GM12873 (cell line): ENCODE data around the gene ABCA8.

Source experiments
- TF ChIP-seq, protein P1 (sequence below): IDR thresholded peaks from 2 replicates; pipeline ENCODE4 v1.5.1; 2012; ENCODE audit warnings: low read depth, mild to moderate bottlenecking, moderate library complexity, low read length, control low read depth; ENCODE audit not compliant: insufficient read depth; ENCODE audit errors: missing control alignments

ABCA8 gene

DNA sequence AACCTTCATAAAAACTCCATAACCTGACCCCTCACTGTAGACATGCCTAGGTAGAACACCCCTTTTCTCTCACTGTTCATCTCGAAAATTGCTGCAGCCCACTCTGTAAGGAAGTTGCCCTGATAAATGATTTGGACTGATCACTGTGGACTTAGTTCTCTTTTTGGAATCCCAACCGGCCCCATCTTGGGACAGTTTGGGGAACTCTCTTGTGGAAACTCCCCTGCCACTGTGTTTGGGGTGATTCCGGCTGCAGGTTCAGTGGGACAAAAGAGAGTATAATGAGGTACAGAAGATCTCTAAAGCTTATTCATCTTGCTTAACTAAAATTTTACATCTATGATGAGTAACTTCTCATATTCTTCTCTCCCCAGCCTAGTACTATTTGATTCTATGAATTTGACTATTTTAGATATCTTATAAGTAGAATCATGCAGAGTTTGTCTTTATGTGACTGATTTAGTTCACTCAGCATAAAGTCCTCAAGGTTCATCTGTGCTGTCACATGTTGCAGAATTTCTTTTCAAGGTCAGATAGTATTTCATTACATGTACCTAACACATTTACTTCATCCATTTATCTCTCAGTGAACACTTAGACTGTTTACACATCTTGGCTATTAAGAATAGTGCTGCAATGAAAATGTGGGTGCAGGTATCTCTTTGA, 84.9 kb downstream of the ABCA8 start:
- TF ChIP-seq, protein P1, sequence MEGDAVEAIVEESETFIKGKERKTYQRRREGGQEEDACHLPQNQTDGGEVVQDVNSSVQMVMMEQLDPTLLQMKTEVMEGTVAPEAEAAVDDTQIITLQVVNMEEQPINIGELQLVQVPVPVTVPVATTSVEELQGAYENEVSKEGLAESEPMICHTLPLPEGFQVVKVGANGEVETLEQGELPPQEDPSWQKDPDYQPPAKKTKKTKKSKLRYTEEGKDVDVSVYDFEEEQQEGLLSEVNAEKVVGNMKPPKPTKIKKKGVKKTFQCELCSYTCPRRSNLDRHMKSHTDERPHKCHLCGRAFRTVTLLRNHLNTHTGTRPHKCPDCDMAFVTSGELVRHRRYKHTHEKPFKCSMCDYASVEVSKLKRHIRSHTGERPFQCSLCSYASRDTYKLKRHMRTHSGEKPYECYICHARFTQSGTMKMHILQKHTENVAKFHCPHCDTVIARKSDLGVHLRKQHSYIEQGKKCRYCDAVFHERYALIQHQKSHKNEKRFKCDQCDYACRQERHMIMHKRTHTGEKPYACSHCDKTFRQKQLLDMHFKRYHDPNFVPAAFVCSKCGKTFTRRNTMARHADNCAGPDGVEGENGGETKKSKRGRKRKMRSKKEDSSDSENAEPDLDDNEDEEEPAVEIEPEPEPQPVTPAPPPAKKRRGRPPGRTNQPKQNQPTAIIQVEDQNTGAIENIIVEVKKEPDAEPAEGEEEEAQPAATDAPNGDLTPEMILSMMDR = no peak

DNA sequence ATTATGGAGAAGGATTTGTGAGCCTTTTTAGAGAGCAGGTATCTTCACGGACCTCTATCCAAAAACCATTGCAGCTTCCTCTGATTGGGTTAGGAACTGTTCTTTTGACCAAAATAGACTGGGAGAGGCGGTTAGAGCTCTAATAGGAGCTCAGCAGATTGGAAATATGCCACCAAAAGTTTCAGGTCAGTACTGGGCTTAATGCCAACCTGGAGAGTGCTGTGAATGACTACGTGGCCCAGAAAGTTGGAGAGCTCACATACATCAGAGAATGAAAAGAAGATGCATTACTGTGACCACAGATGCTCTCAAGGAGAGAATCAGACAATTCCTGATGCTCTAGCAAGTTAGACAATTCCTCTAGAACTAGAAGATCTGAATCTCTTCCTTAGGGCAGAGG, 86.5 kb downstream of the ABCA8 start:
- TF ChIP-seq, protein P1 = no peak

DNA sequence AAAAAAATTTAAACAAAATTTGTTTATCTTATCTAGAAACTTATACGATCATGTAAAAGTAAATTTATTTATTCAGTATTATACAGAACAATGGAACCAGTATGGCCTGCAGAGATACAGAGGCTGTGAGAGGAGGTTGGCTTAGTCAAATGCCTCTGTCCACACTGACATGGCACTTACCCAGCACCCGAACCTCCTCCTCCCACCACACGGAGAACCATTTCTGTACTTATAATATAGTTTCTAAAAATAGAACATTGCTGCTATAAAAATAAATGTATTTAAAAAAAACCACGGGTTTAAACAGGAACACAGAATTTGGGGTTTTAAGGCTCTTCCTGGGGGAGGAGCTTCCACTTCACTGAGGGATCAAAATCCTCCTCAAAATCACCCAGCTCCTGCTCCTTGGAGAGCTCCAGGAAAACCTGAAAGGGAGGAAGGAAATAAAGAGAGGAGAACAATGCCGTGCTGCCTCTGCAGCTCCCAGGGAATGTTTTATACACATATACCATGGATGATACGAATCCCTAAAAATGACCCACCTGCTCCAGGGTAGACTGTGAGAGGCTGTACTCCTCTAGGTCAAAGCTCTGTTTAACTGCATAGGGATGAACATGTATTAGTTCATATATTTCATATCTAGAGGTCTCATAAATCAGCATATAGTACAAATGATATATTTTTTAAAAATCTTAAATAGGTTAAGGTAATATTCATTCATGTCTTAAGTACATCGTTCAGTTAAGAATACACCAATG, 87.3 kb downstream of the ABCA8 start:
- TF ChIP-seq, protein P1 = no peak

DNA sequence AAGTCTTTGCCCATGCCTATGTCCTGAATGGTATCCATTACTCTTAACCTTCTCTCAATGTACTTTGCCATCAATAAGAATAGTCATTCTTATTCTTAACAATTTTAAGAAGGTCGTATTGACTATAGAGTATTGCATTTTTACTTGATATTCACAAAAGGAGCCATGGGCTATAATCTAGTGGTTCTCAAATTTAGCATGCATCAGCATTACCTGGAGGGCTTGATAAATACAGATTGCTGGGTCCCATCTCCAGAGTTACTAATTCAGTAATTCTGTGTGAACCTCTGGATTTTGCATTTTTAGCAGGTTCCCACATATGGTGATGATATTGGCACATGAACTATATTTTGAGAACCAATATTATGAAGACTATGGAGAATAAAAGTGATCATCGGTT, 89.6 kb downstream of the ABCA8 start:
- TF ChIP-seq, protein P1 = no peak

DNA sequence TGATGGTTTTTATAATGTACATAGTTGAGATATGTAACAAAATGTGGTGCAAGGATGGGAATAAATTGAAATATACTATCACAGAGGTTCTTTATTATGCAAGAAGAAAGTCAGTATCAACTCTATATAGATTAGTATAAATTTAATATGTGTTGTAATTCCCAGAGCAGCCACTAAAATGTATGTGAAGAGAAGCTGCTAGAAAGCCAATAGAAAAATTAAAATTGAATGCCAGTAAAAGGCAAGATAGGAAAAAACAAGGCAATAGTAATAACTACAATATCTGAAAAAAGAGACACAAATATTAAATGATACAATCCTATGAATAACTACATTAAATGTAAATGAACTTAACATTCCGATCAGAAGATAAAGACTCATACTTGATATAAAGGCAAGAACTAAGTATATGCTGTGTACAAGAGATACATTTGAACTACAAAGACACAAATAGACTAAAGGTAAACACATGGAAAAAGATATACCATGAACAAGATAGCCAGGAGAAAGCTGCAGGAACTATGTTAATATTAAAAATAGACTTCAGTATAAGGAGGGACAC, 92.0 kb downstream of the ABCA8 start:
- TF ChIP-seq, protein P1 = no peak

DNA sequence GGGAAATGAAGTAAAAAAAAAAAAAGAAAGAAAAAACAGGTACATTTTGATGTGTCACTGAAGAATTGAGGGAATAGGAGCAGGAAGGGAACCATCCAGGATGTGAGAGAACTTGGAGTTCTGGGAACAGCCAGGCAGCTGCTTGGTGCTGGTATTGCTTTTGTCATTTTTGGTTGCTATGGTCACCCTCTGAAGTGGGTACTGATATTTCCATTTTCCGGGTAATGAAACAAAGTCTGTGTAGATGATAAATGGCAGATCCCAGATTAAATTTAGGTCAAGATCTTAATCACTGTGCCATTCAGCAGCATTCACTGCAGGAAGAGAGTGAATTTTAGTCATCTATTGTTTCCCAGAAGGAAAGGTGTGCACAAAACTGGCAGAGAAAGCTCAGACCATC, 93.6 kb downstream of the ABCA8 start:
- TF ChIP-seq, protein P1 = no peak

DNA sequence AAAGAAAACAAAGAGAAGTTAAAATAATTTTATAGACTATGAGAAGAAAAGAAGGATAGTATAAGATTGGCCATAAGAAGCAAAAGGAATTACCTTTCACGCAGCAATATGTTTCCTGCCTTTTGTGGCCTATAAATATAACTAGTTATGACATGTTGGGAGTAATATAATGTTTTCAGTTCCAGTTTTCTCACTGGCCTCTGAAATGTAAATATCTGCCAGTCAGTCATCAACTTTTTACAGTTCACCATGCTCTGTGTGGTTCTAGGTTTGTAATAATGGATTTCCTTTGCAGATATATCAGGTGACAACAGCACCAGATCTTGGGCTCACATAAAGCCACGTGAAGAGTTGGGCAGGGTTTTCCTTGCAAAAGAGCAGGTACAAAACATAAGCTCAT, 94.3 kb downstream of the ABCA8 start:
- TF ChIP-seq, protein P1 = no peak
